Stomach (tissue), 4 donors: ENCODE measurements around the gene REPS2.

ENCODE experiments used
- CTCF ChIP-seq, 7 experiments: fragments of 450-650 bp in 4 of 7; fragments of 200-600 bp in 3 of 7; sonication (generic) in 3 of 7; IDR thresholded peaks; one replicate each; pipeline ENCODE4 v1.5.1; 2016 to 2019; ENCODE audit warnings: antibody characterized with exemption in 7 of 7, control low read depth in 2 of 7, mild to moderate bottlenecking in 1 of 7
- POLR2A ChIP-seq, 4 donors: fragments of 450-650 bp; IDR thresholded peaks; one replicate each; pipeline ENCODE4 v1.6.1; 2016; ENCODE audit warnings: antibody characterized with exemption in 4 of 4, control low read depth in 2 of 4, mild to moderate bottlenecking in 1 of 4, moderate library complexity in 1 of 4
- POLR2AphosphoS5 ChIP-seq, 3 donors: sonication (generic); formaldehyde crosslinking; IDR thresholded peaks; one replicate each; pipeline ENCODE4 v1.6.1; 2016; ENCODE audit warnings: antibody characterized with exemption in 3 of 3

GRCh38 chrX:17017134-17017533 is 70.7 kb downstream of the REPS2 start:
- TF ChIP-seq CTCF (IDR thresholded peaks at IDR 0.05) (no peak), POLR2A (IDR thresholded peaks at IDR 0.05) (no peak), POLR2AphosphoS5 (IDR thresholded peaks at IDR 0.05) (no peak)
